Neural cell (in vitro differentiated cells): ENCODE data around the gene NHLH1. TPM values are rescaled to one million over a fixed set of nuclear protein-coding genes. Genes with fewer than 3 reads are reported as not detected.

Source experiments
- H2AFZ ChIP-seq: fragments of 200-600, 300-800 bp; sonication (generic), shearing (Covaris generic); 2 replicates; pipeline ENCODE4 v1.6.0; 2014; ENCODE audit warnings: low read depth, mild to moderate bottlenecking, antibody characterized with exemption, low read length, moderate library complexity
- H3F3A ChIP-seq: fragments of 200-600 bp; shearing (Covaris generic); 2 replicates; pipeline ENCODE4 v1.6.1; 2016; ENCODE audit warnings: mild to moderate bottlenecking, moderate library complexity, mixed read lengths, antibody characterized with exemption, low read length; ENCODE audit not compliant: insufficient read depth, poor library complexity, severe bottlenecking
- H3K27ac ChIP-seq: fragments of 200-600, 300-800 bp; sonication (generic), shearing (Covaris generic); 2 replicates; pipeline ENCODE4 v1.5.1; 2014; ENCODE audit warnings: mild to moderate bottlenecking, low read length, moderate library complexity
- H3K27me3 ChIP-seq: fragments of 300-800, 200-600 bp; sonication (generic), shearing (Covaris generic); 2 replicates; pipeline ENCODE4 v1.6.0; 2014; ENCODE audit warnings: mild to moderate bottlenecking, low read depth, low read length, moderate library complexity; ENCODE audit not compliant: insufficient read depth
- H3K36me3 ChIP-seq: fragments of 300-800, 200-600 bp; sonication (generic), shearing (Covaris generic); 2 replicates; pipeline ENCODE4 v1.5.1; 2014; ENCODE audit warnings: mild to moderate bottlenecking, antibody characterized with exemption, low read length, moderate library complexity; ENCODE audit not compliant: insufficient read depth
- H3K4me2 ChIP-seq: fragments of 300-800, 200-600 bp; sonication (generic), shearing (Covaris generic); 2 replicates; pipeline ENCODE4 v1.6.0; 2014; ENCODE audit warnings: mild to moderate bottlenecking, low read length
- H3K4me3 ChIP-seq: fragments of 300-800, 200-600 bp; sonication (generic), shearing (Covaris generic); 2 replicates; pipeline ENCODE4 v1.5.1; 2014; ENCODE audit warnings: mild to moderate bottlenecking, low read length, moderate library complexity
- H3K79me2 ChIP-seq: fragments of 200-600 bp; shearing (Covaris generic); replicated peaks from 2 replicates; pipeline ENCODE4 v1.6.0; 2014; ENCODE audit warnings: mild to moderate bottlenecking, low read length, moderate library complexity; ENCODE audit not compliant: insufficient read depth
- H3K9ac ChIP-seq: fragments of 300-800, 200-600 bp; sonication (generic), shearing (Covaris generic); 2 replicates; pipeline ENCODE4 v1.6.1; 2016; ENCODE audit warnings: mild to moderate bottlenecking, low read length, mixed read lengths
- H3K9me2 ChIP-seq: fragments of 200-600 bp; shearing (Covaris generic); 2 replicates; pipeline ENCODE4 v1.6.1; 2016; ENCODE audit warnings: mild to moderate bottlenecking, low read length, mixed read lengths; ENCODE audit not compliant: insufficient read depth
- H3K9me3 ChIP-seq: fragments of 200-600, 300-800 bp; sonication (generic), shearing (Covaris generic); 2 replicates; pipeline ENCODE4 v1.6.1; 2016; ENCODE audit warnings: mild to moderate bottlenecking, mixed run types, low read length, moderate library complexity, mixed read lengths
- H4K20me1 ChIP-seq: fragments of 200-600 bp; shearing (Covaris generic); 2 replicates; pipeline ENCODE4 v1.6.1; 2016; ENCODE audit warnings: mild to moderate bottlenecking, mixed run types; ENCODE audit not compliant: insufficient read depth
- EP300 ChIP-seq: fragments of 450-650 bp; conservative IDR thresholded peaks from 2 replicates; pipeline ENCODE4 v1.6.1; 2014; ENCODE audit warnings: antibody characterized with exemption, mild to moderate bottlenecking, moderate library complexity; ENCODE audit not compliant: poor library complexity, severe bottlenecking
- EZH2 ChIP-seq: fragments of 200-600, 300-800 bp; shearing (Covaris generic), sonication (generic); IDR thresholded peaks from 2 replicates; pipeline ENCODE4 v1.6.1; 2014; ENCODE audit warnings: antibody characterized with exemption, low read length, borderline replicate concordance, mild to moderate bottlenecking; ENCODE audit not compliant: insufficient read depth, poor library complexity, severe bottlenecking
- MXI1 ChIP-seq: fragments of 450-650 bp; conservative IDR thresholded peaks from 2 replicates; pipeline ENCODE4 v1.6.1; 2014; ENCODE audit warnings: antibody characterized with exemption, mild to moderate bottlenecking; ENCODE audit not compliant: poor library complexity, severe bottlenecking
- POLR2AphosphoS5 ChIP-seq: IDR thresholded peaks from 2 replicates; pipeline ENCODE4 v1.6.1; 2012
- RAD21 ChIP-seq: fragments of 450-650 bp; conservative IDR thresholded peaks from 2 replicates; pipeline ENCODE4 v1.6.1; 2014; ENCODE audit warnings: antibody characterized with exemption, mild to moderate bottlenecking, moderate library complexity
- REST ChIP-seq: IDR thresholded peaks from 2 replicates; pipeline ENCODE4 v1.6.1; 2012; ENCODE audit warnings: borderline replicate concordance
- SMC3 ChIP-seq: fragments of 450-650 bp; conservative IDR thresholded peaks from 2 replicates; pipeline ENCODE4 v1.6.1; 2014; ENCODE audit warnings: antibody characterized with exemption, mild to moderate bottlenecking, moderate library complexity; ENCODE audit not compliant: poor library complexity
- TAF1 ChIP-seq: IDR thresholded peaks from 2 replicates; pipeline ENCODE4 v1.6.1; 2012; ENCODE audit warnings: low read depth
- polyA plus RNA-seq: library from polyadenylated mRNA; depleted of rRNA; stranded (reverse); fragments of >200 nt; gene quantifications from 2 replicates; pipeline ENCODE4 v1.2.3, GENCODE V29; 2014
- TF ChIP-seq, protein P1 (sequence below): fragments of 450-650 bp; IDR thresholded peaks from 2 replicates; pipeline ENCODE4 v1.5.1; 2014; ENCODE audit warnings: antibody characterized with exemption, mild to moderate bottlenecking, moderate library complexity; ENCODE audit not compliant: poor library complexity, severe bottlenecking

NHLH1 gene
- polyA plus RNA-seq, 1 donor from 2014 or later, result 0.11 TPM

DNA sequence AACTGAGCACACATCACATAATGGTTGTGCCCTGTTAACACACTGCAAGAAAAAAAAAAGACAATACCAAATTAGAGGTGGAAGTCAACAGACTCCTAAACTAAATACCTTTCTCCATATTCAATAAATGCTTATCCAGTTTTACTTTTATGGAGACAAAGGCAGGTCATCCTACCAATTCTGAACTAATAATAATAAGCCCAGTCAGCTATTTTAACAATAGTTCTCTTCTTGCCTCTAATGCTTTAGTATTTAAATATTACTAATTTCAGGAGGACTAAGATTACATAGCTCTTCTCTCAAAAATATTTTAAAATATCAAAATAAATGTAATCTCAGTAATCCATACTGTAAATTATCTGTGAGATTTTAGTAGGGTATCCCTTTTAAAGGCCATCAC lies 34.4 kb upstream of the NHLH1 start:
- Histone ChIP-seq H3K36me3 (peaks cover 6% of the 10 kb centered on the region), H3K27me3 (no peaks in the 10 kb centered on the region), H3K79me2 (no peaks in the 10 kb centered on the region), H3K9me3 (no peaks in the 10 kb centered on the region), H3K9me2 (no peaks in the 10 kb centered on the region), H3F3A (no peaks in the 10 kb centered on the region), H3K4me3 (no peak overlapping the region), H3K4me2 (no peak overlapping the region), H3K27ac (no peak overlapping the region), H3K9ac (no peak overlapping the region), H2AFZ (no peak overlapping the region), H4K20me1 (no peaks in the 10 kb centered on the region)
- TF ChIP-seq TAF1 (no peak), SMC3 (no peak), EZH2 (no peak), RAD21 (no peak), REST (no peak), POLR2AphosphoS5 (no peak), MXI1 (no peak), EP300 (no peak)
- TF ChIP-seq, protein P1, sequence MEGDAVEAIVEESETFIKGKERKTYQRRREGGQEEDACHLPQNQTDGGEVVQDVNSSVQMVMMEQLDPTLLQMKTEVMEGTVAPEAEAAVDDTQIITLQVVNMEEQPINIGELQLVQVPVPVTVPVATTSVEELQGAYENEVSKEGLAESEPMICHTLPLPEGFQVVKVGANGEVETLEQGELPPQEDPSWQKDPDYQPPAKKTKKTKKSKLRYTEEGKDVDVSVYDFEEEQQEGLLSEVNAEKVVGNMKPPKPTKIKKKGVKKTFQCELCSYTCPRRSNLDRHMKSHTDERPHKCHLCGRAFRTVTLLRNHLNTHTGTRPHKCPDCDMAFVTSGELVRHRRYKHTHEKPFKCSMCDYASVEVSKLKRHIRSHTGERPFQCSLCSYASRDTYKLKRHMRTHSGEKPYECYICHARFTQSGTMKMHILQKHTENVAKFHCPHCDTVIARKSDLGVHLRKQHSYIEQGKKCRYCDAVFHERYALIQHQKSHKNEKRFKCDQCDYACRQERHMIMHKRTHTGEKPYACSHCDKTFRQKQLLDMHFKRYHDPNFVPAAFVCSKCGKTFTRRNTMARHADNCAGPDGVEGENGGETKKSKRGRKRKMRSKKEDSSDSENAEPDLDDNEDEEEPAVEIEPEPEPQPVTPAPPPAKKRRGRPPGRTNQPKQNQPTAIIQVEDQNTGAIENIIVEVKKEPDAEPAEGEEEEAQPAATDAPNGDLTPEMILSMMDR, result no peak

GRCh38 chr1:160338580-160338979 lies 28.3 kb upstream of the NHLH1 start:
- Histone ChIP-seq H3K36me3 (peaks cover 5% of the 10 kb centered on the region), H3K27ac (no peak overlapping the region), H3K9me3 (no peaks in the 10 kb centered on the region), H4K20me1 (no peaks in the 10 kb centered on the region), H3K9me2 (no peaks in the 10 kb centered on the region), H3K27me3 (no peaks in the 10 kb centered on the region), H3K79me2 (peaks cover 55% of the 10 kb centered on the region), H3F3A (no peaks in the 10 kb centered on the region), H2AFZ (no peak overlapping the region), H3K4me3 (no peak overlapping the region), H3K4me2 (no peak overlapping the region), H3K9ac (no peak overlapping the region)
- TF ChIP-seq EP300, result no peak
- TF ChIP-seq MXI1, result no peak
- no peak for TF ChIP-seq SMC3
- no peak for TF ChIP-seq REST
- TF ChIP-seq, protein P1, result no peak
- no peak for TF ChIP-seq RAD21
- no peak for TF ChIP-seq POLR2AphosphoS5
- no peak for TF ChIP-seq TAF1
- TF ChIP-seq EZH2, result no peak
